GM23338 (cell line): ENCODE measurements around the gene PRPF6. TPM values are rescaled to one million over a fixed set of nuclear protein-coding genes. Genes with fewer than 3 reads are reported as not detected.

ENCODE experiments used
- ATAC-seq: fragments of 200-7000 bp; cut with Tn5 transposase; 3 replicates; pipeline ENCODE4 v1.9.1; 2020
- DNase-seq: peaks from one replicate; pipeline ENCODE4 v3.0.0-alpha.2; 2015; ENCODE audit warnings: low spot score
- H2AFZ ChIP-seq: fragments of 200-600 bp; sonication (generic); 2 replicates; pipeline ENCODE4 v1.8.0; 2016; ENCODE audit warnings: antibody characterized with exemption, mild to moderate bottlenecking, moderate library complexity
- H3F3A ChIP-seq: fragments of 200-600 bp; sonication (generic); replicated peaks from 2 replicates; pipeline ENCODE4 v1.8.0; 2017; ENCODE audit warnings: antibody characterized with exemption, mixed run types, low read depth
- H3K27ac ChIP-seq: fragments of 200-600 bp; sonication (generic); 2 replicates; pipeline ENCODE4 v1.6.1; 2016; ENCODE audit warnings: low read depth
- H3K27me3 ChIP-seq: fragments of 200-600 bp; sonication (generic); 2 replicates; pipeline ENCODE4 v1.8.0; 2016; ENCODE audit warnings: mild to moderate bottlenecking, mixed run types, moderate library complexity; ENCODE audit not compliant: insufficient read depth
- H3K36me3 ChIP-seq: fragments of 200-600 bp; sonication (generic); 2 replicates; pipeline ENCODE4 v1.8.0; 2016; ENCODE audit warnings: mild to moderate bottlenecking; ENCODE audit not compliant: insufficient read depth
- H3K4me1 ChIP-seq: fragments of 200-600 bp; sonication (generic); 2 replicates; pipeline ENCODE4 v1.8.0; 2016; ENCODE audit warnings: mild to moderate bottlenecking, moderate library complexity; ENCODE audit not compliant: insufficient read depth
- H3K4me2 ChIP-seq: fragments of 200-600 bp; sonication (generic); 2 replicates; pipeline ENCODE4 v1.7.1; 2017; ENCODE audit warnings: mixed run types
- H3K4me3 ChIP-seq: fragments of 200-600 bp; sonication (generic); 2 replicates; pipeline ENCODE4 v1.6.1; 2016; ENCODE audit warnings: mixed run types
- H3K79me2 ChIP-seq: fragments of 200-600 bp; sonication (generic); replicated peaks from 2 replicates; pipeline ENCODE4 v1.8.0; 2017; ENCODE audit warnings: mild to moderate bottlenecking; ENCODE audit not compliant: insufficient read depth
- H3K9me2 ChIP-seq: fragments of 200-600 bp; sonication (generic); 2 replicates; pipeline ENCODE4 v1.8.0; 2017; ENCODE audit not compliant: insufficient read depth
- H4K20me1 ChIP-seq: fragments of 200-600 bp; sonication (generic); replicated peaks from 2 replicates; pipeline ENCODE4 v1.8.0; 2017; ENCODE audit warnings: mild to moderate bottlenecking; ENCODE audit not compliant: insufficient read depth
- H3K27ac Mint-ChIP-seq: 2 replicates; pipeline ENCODE4 v1.8.0; 2020; ENCODE audit warnings: inconsistent platforms, mild to moderate bottlenecking, moderate library complexity, mixed read lengths
- H3K27me3 Mint-ChIP-seq: 3 replicates; pipeline ENCODE4 v1.8.0; 2022; ENCODE audit warnings: low read depth, mild to moderate bottlenecking, moderate library complexity, mixed read lengths, inconsistent platforms; ENCODE audit not compliant: insufficient read depth, poor library complexity
- H3K36me3 Mint-ChIP-seq: 3 replicates; pipeline ENCODE4 v1.8.0; 2021; ENCODE audit warnings: low read depth, mild to moderate bottlenecking, inconsistent platforms, moderate library complexity, mixed read lengths
- H3K4me1 Mint-ChIP-seq: 3 replicates; pipeline ENCODE4 v1.8.0; 2020; ENCODE audit warnings: mild to moderate bottlenecking, inconsistent platforms, mixed read lengths
- H3K4me3 Mint-ChIP-seq: 3 replicates; pipeline ENCODE4 v1.8.0; 2021; ENCODE audit warnings: moderate library complexity, mild to moderate bottlenecking, inconsistent platforms, mixed read lengths
- H3K9me3 Mint-ChIP-seq: 3 replicates; pipeline ENCODE4 v1.8.0; 2020; ENCODE audit warnings: moderate library complexity, mild to moderate bottlenecking, inconsistent platforms, mixed read lengths
- CREB1 ChIP-seq: fragments of 250-450 bp; sonication (Bioruptor Pico); IDR thresholded peaks from 2 replicates; pipeline ENCODE4 v1.5.0; 2020; ENCODE audit warnings: low read depth, mild to moderate bottlenecking, moderate library complexity
- EZH2 ChIP-seq: fragments of 200-600 bp; sonication (generic); IDR thresholded peaks from one replicate; pipeline ENCODE4 v1.8.0; 2017; ENCODE audit warnings: antibody characterized with exemption, mild to moderate bottlenecking, low read depth; ENCODE audit not compliant: unreplicated experiment
- EZH2phosphoT487 ChIP-seq: fragments of 200-600 bp; sonication (generic); IDR thresholded peaks from one replicate; pipeline ENCODE4 v1.8.1; 2018; ENCODE audit warnings: antibody characterized with exemption; ENCODE audit not compliant: unreplicated experiment
- JUNB ChIP-seq: IDR thresholded peaks from one replicate; pipeline ENCODE4 v1.6.1; 2016; ENCODE audit warnings: antibody characterized with exemption; ENCODE audit not compliant: unreplicated experiment
- NANOG ChIP-seq: IDR thresholded peaks from 2 replicates; pipeline ENCODE4 v1.6.1; 2016; ENCODE audit warnings: antibody characterized with exemption, borderline replicate concordance
- POLR2AphosphoS5 ChIP-seq: IDR thresholded peaks from 2 replicates; pipeline ENCODE4 v1.6.1; 2016; ENCODE audit warnings: antibody characterized with exemption, low read depth
- STAT1 ChIP-seq: IDR thresholded peaks from one replicate; pipeline ENCODE4 v1.6.1; 2016; ENCODE audit warnings: antibody characterized with exemption; ENCODE audit not compliant: unreplicated experiment
- ZNF114 ChIP-seq: fragments of 250-450 bp; sonication (Bioruptor Pico); IDR thresholded peaks from 2 replicates; pipeline ENCODE4 v1.5.0; 2020; ENCODE audit warnings: mild to moderate bottlenecking, moderate library complexity
- ZNF331 ChIP-seq: fragments of 250-450 bp; sonication (Bioruptor Pico); IDR thresholded peaks from 2 replicates; pipeline ENCODE4 v1.5.0; 2020; ENCODE audit warnings: low read depth, mild to moderate bottlenecking, moderate library complexity
- polyA plus RNA-seq: library from polyadenylated mRNA; unstranded; fragments of >200 nt; fragmentation: Nextera tagmentation; extraction: Ambion mirVana; gene quantifications from 2 replicates; pipeline ENCODE4 v1.2.1, GENCODE V29; 2016
- total RNA-seq: library from RNA; depleted of rRNA; stranded (reverse); fragments of >200 nt; shearing (Covaris generic); gene quantifications from 2 replicates; pipeline ENCODE4 v1.2.3, GENCODE V29; 2014
- TF ChIP-seq, protein P1 (sequence below): IDR thresholded peaks from one replicate; pipeline ENCODE4 v1.6.1; 2018; ENCODE audit warnings: antibody characterized with exemption; ENCODE audit not compliant: unreplicated experiment
- TF ChIP-seq, protein P2 (sequence below), 2 experiments: fragments of 200-600 bp in 1 of 2; sonication (generic) in 1 of 2; conservative IDR thresholded peaks; 2 replicates each; pipeline versions ENCODE4 v1.5.1 to v1.6.1; 2016 to 2017; ENCODE audit warnings: antibody characterized with exemption in 2 of 2, low read depth in 2 of 2, mild to moderate bottlenecking in 2 of 2, moderate library complexity in 1 of 2
- TF ChIP-seq, protein P3 (sequence below): IDR thresholded peaks from 2 replicates; pipeline ENCODE4 v1.6.1; 2016; ENCODE audit warnings: antibody characterized with exemption
- TF ChIP-seq, protein P4 (sequence below): fragments of 250-450 bp; sonication (Bioruptor Pico); IDR thresholded peaks from 2 replicates; pipeline ENCODE4 v1.5.0; 2020; ENCODE audit warnings: mild to moderate bottlenecking, moderate library complexity

The PRPF6 gene
- total and polyA plus RNA-seq, 2 experiments from 2014 or later, result 53.8 to 79.9 TPM

DNA sequence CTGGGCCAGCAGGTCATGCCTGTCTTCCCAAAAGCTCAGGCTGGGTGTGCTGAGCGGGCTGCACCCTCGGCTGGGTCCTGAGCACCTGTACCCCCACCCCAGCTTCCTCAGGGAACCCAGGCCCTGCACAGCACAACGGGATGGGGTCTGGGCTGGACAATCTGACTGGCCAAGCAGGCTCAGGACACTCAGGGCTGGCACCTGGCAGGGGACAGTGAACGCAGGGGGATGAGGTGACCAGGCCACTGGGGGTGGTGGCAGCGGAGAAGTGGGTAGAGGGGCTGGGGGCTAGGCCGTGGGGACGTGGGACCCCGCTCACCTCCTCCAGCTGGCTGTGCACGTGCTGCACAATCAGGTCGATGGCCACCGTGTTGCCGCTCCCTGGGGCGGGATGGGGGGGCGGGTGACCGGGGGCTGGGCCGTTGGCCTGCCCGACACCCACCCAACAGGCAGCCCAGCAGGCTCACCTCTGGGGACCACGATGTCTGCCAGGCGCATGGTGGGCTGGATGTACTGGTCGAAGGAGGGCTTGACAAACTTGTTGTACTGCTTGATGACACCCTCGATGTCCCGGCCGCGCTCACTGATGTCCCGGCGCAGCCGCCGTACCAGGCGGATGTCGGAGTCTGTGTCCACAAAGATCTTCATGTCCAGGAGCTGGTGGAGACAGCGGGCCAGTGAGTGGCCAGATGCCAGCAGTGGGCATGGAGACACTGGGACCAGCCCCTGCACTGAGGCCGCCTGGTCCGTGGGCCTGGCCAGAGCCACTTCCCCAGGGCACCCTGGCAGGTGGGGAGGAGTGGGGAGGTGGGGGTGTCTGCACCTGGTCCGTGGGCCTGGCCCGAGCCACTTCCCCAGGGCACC is 36.6 kb upstream of the PRPF6 start:
- H3K36me3 ChIP-seq, result no peaks in the 10 kb centered on the region
- DNase-seq, result no peak
- TF ChIP-seq, protein P1, sequence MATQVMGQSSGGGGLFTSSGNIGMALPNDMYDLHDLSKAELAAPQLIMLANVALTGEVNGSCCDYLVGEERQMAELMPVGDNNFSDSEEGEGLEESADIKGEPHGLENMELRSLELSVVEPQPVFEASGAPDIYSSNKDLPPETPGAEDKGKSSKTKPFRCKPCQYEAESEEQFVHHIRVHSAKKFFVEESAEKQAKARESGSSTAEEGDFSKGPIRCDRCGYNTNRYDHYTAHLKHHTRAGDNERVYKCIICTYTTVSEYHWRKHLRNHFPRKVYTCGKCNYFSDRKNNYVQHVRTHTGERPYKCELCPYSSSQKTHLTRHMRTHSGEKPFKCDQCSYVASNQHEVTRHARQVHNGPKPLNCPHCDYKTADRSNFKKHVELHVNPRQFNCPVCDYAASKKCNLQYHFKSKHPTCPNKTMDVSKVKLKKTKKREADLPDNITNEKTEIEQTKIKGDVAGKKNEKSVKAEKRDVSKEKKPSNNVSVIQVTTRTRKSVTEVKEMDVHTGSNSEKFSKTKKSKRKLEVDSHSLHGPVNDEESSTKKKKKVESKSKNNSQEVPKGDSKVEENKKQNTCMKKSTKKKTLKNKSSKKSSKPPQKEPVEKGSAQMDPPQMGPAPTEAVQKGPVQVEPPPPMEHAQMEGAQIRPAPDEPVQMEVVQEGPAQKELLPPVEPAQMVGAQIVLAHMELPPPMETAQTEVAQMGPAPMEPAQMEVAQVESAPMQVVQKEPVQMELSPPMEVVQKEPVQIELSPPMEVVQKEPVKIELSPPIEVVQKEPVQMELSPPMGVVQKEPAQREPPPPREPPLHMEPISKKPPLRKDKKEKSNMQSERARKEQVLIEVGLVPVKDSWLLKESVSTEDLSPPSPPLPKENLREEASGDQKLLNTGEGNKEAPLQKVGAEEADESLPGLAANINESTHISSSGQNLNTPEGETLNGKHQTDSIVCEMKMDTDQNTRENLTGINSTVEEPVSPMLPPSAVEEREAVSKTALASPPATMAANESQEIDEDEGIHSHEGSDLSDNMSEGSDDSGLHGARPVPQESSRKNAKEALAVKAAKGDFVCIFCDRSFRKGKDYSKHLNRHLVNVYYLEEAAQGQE, result no peak
- TF ChIP-seq NANOG (no peak), STAT1 (no peak), POLR2AphosphoS5 (no peak), ZNF331 (CRISPR knock-in tag) (no peak), CREB1 (no peak), EZH2 (no peak), JUNB (no peak), ZNF114 (CRISPR knock-in tag) (no peak), EZH2phosphoT487 (no peak)
- TF ChIP-seq, protein P2, sequence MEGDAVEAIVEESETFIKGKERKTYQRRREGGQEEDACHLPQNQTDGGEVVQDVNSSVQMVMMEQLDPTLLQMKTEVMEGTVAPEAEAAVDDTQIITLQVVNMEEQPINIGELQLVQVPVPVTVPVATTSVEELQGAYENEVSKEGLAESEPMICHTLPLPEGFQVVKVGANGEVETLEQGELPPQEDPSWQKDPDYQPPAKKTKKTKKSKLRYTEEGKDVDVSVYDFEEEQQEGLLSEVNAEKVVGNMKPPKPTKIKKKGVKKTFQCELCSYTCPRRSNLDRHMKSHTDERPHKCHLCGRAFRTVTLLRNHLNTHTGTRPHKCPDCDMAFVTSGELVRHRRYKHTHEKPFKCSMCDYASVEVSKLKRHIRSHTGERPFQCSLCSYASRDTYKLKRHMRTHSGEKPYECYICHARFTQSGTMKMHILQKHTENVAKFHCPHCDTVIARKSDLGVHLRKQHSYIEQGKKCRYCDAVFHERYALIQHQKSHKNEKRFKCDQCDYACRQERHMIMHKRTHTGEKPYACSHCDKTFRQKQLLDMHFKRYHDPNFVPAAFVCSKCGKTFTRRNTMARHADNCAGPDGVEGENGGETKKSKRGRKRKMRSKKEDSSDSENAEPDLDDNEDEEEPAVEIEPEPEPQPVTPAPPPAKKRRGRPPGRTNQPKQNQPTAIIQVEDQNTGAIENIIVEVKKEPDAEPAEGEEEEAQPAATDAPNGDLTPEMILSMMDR (conservative IDR thresholded peaks at IDR 0.05; ENCODE audit: low read depth in 2 of 2), result no peak
- TF ChIP-seq, protein P3, sequence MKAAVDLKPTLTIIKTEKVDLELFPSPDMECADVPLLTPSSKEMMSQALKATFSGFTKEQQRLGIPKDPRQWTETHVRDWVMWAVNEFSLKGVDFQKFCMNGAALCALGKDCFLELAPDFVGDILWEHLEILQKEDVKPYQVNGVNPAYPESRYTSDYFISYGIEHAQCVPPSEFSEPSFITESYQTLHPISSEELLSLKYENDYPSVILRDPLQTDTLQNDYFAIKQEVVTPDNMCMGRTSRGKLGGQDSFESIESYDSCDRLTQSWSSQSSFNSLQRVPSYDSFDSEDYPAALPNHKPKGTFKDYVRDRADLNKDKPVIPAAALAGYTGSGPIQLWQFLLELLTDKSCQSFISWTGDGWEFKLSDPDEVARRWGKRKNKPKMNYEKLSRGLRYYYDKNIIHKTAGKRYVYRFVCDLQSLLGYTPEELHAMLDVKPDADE, result no peak
- TF ChIP-seq, protein P4, sequence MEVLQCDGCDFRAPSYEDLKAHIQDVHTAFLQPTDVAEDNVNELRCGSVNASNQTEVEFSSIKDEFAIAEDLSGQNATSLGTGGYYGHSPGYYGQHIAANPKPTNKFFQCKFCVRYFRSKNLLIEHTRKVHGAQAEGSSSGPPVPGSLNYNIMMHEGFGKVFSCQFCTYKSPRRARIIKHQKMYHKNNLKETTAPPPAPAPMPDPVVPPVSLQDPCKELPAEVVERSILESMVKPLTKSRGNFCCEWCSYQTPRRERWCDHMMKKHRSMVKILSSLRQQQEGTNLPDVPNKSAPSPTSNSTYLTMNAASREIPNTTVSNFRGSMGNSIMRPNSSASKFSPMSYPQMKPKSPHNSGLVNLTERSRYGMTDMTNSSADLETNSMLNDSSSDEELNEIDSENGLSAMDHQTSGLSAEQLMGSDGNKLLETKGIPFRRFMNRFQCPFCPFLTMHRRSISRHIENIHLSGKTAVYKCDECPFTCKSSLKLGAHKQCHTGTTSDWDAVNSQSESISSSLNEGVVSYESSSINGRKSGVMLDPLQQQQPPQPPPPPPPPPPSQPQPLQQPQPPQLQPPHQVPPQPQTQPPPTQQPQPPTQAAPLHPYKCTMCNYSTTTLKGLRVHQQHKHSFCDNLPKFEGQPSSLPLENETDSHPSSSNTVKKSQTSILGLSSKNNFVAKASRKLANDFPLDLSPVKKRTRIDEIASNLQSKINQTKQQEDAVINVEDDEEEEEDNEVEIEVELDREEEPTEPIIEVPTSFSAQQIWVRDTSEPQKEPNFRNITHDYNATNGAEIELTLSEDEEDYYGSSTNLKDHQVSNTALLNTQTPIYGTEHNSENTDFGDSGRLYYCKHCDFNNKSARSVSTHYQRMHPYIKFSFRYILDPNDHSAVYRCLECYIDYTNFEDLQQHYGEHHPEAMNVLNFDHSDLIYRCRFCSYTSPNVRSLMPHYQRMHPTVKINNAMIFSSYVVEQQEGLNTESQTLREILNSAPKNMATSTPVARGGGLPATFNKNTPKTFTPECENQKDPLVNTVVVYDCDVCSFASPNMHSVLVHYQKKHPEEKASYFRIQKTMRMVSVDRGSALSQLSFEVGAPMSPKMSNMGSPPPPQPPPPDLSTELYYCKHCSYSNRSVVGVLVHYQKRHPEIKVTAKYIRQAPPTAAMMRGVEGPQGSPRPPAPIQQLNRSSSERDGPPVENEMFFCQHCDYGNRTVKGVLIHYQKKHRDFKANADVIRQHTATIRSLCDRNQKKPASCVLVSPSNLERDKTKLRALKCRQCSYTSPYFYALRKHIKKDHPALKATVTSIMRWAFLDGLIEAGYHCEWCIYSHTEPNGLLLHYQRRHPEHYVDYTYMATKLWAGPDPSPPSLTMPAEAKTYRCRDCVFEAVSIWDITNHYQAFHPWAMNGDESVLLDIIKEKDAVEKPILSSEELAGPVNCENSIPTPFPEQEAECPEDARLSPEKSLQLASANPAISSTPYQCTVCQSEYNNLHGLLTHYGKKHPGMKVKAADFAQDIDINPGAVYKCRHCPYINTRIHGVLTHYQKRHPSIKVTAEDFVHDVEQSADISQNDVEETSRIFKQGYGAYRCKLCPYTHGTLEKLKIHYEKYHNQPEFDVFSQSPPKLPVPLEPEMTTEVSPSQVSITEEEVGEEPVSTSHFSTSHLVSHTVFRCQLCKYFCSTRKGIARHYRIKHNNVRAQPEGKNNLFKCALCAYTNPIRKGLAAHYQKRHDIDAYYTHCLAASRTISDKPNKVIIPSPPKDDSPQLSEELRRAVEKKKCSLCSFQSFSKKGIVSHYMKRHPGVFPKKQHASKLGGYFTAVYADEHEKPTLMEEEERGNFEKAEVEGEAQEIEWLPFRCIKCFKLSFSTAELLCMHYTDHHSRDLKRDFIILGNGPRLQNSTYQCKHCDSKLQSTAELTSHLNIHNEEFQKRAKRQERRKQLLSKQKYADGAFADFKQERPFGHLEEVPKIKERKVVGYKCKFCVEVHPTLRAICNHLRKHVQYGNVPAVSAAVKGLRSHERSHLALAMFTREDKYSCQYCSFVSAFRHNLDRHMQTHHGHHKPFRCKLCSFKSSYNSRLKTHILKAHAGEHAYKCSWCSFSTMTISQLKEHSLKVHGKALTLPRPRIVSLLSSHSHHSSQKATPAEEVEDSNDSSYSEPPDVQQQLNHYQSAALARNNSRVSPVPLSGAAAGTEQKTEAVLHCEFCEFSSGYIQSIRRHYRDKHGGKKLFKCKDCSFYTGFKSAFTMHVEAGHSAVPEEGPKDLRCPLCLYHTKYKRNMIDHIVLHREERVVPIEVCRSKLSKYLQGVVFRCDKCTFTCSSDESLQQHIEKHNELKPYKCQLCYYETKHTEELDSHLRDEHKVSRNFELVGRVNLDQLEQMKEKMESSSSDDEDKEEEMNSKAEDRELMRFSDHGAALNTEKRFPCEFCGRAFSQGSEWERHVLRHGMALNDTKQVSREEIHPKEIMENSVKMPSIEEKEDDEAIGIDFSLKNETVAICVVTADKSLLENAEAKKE, result no peak
- H3K4me3 ChIP-seq, result no peak overlapping the region
- H3K4me3 Mint-ChIP-seq, result no peak overlapping the region
- ATAC-seq, result no peak
- no peak overlapping the region for H2AFZ ChIP-seq
- H3K4me1 ChIP-seq, result peaks cover 17% of the 10 kb centered on the region; the same call in 1 of the 2 replicates
- H3K27me3 ChIP-seq, result no peaks in the 10 kb centered on the region
- H3K36me3 Mint-ChIP-seq, result peaks cover 23% of the 10 kb centered on the region
- peaks cover 33% of the 10 kb centered on the region for H3K27me3 Mint-ChIP-seq
- H3K4me1 Mint-ChIP-seq, result peaks cover 15% of the 10 kb centered on the region
- H4K20me1 ChIP-seq, result peaks cover 11% of the 10 kb centered on the region
- peaks cover 25% of the 10 kb centered on the region for H3K79me2 ChIP-seq
- no peaks in the 10 kb centered on the region for H3K9me2 ChIP-seq
- no peak overlapping the region for H3K27ac Mint-ChIP-seq
- H3F3A ChIP-seq, result peaks cover 37% of the 10 kb centered on the region
- H3K9me3 Mint-ChIP-seq, result peaks cover 8% of the 10 kb centered on the region; the same call in 1 of the 3 replicates
- peak overlapping the region; percentile 79; the same call in 1 of the 2 replicates for H3K27ac ChIP-seq
- no peak overlapping the region for H3K4me2 ChIP-seq
